GM21529 (cell line): ENCODE data around the gene LBR.

Source experiments
- ATAC-seq: cut with Tn5 transposase; IDR thresholded peaks from one replicate; pipeline ENCODE4 v1.9.1; 2021; ENCODE audit not compliant: unreplicated experiment

LBR gene

DNA sequence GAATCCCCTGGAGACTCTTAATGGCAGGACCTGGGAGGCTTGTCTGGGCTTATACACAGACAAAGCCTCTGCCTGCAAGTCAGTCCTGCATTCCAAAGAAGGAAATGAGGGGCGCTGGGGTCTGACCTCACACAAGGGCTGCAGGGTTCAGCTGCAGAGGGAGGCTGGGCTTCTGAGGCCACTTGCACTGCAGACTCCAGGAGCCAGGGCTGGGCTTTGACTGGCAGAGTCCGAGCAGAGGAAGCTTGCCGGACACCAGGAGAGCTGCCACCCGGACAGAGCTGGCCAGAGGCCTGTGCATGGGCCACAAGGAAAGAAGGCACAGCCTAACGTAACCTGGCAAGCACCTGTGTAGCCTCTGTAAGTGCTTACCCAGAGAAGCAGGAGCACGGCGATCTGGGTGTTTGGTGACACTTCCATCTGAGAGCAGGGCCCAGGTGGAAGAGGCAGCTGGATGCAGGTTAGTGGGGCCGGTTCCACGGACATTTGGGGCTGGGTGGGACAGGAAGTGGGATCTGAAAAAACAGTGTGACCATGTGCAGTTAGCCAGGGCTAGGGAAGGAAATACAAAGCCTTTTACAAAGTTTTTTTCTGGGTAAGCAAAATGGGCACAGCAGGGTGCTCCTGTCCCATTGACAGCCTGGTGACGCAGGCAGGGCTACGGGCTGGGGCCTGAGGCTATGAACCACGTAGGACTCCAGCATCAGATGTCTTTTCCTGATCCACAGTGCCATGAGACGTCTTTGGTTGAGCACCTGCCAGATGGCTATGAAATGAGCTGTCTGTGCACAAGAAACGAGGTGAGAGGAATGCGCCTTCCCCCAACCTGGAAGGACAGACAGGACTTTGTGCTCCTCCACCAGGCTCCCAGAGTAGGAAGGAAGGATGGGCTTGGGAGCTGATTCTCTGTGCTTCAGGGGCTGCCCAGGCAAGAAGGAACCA lies 37.3 kb upstream of the LBR start:
- ATAC-seq, result no peak

GRCh38 chr1:225462714-225463574 lies 35.1 kb upstream of the LBR start:
- ATAC-seq, result no peak

- no peak for ATAC-seq
Observed at GRCh38 chr1:225462429-225462713, 34.5 kb upstream of the LBR start.

GRCh38 chr1:225461533-225462428 lies 33.9 kb upstream of the LBR start:
- ATAC-seq, result no peak

DNA sequence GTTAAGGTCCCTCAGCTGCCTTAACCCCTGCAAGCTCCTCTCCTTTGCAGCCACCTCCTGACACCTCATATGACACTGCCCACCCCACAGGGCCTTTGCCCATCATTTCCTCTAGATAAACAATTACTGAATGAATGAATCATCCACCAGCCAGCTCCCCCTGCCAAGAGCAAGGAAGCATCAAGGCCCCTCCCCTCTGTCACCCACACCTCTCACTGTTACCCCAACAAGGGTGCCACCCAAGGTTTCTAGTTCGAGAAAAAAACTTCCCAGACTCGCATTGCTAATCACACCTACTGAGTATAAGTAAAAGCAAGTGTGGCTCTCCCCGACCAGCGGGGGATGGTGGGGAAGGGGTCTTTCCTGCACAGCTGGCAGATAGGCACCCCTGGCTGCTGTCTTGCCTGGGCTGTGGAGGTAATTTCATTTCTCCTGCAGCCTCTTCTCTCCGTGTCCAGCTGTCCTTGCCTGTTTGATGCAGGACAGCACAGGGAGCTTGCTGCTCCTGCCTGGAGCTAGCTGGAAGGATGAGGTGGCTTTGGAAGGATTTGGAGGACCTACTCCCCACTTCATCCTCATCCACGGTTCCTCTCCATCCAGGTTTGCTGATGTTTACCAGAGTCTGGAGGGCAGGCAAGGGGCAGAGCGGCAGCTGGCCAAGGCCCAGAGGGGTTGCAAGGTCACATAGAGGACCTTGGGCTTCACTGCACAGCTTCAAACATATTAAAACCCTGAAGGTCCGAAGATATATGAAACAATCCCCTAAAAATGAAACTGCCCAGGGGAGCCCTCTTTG lies 33.1 kb upstream of the LBR start:
- ATAC-seq, result no peak

DNA sequence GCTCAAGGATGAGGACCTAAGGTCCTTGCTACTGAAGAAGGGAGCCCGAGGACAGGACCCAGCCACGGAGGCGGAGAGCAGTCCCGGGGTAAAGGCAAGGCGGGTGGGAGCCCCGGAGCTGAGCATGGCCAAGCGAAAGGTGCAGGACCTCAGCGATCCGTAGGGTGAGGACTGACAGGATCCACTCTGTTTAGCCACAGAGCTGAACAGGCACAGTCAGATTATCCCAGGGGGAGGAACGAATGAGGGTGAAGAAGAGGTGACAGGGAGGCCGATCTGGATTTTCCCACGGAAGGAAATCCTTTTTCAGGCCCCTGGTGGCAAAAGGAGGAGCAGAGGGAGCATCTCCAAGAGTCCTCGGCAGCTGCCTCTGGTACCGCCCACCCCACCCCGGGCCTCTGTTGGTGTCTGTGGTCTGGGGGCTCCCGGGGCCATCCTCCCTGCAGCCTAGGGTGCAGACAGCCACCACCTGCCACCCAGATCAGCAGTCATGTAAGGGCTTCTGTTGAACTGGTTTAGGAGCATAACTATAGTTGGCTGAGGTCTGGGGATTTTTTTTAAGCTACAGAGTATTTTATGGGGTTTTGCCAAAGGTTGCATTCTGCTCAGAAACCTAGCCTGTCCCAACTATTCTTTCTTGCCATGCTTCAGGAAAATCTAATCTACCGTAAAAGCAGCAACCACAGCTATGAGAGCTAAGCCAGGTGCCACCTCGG lies 32.3 kb upstream of the LBR start:
- ATAC-seq, result no peak

DNA sequence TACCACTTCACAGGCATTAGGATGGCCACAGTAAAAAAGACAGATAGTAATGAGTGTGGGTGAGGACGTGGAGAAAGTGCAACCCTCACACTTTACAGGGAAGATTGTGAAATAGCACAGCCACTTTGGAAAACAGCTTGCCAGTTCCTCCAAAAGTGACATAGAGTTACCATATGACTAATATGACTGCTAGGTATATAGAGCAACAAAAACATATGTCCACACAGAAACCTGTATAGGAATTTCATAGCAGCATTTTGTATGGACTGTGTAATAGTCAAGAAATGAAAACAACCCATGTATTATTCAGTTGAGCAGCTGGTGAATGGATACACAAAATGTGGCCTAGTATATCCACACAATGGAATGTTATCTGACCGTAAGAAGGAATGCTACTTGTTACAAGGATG lies 30.4 kb upstream of the LBR start:
- ATAC-seq, result no peak

DNA sequence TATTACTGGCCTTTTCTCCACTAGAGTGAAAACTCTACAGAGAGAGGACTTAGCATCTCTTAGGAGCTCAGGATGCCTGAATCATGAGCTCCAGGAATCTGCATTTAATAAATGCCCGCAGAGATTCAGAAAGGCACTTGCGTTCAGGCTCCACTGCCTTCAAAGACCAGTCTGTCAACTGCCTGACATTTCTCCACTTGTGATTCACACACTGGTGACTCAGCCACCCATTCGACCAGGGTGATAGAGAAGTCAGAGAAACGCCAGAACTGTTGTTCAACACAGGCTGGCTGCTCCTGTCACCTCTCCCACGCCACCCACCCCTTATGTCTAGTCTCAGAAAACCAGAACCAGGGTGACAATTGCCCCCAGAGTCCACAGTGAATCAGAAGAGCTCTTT lies 26.9 kb upstream of the LBR start:
- ATAC-seq, result no peak

DNA sequence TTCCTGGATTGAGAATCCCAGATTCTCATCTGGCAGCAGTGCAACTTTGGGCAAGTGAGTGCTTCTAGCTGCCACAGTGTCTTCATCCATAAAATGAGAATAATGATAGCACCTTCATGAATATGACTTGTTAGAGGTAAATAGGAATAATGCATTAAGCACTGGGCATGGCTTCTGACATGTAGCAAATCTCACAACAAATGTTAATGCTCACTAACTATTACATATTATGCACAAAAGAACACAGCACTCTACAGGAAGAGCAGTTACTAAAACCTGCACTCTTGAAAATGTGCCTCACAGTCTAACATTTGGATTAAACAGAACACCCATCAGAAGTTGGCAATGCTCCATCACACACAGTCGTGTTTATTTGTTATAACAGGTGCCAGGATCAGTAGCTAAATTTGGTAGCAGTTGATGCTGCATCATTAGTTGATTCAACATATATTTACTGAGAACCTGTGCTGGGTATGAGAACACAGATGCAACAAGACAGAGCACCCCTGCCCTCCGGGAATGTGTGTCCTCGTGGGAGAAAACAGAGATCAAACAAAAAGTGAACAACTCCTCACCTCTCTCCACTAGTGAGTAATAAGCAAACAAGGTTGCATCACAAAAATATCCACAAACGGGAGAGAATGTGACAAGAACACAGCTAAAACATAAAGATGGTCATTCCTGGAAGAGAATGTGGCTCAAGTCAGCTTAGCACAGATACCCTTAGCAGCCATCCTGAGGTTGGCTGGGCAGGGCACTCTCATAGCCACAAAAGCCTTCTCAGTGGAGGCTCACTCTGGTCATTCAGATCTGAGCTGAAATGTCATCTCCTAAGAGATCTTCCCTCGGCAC lies 26.2 kb upstream of the LBR start:
- no peak for ATAC-seq

- no peak for ATAC-seq
Observed at GRCh38 chr1:225451840-225452515, 24.1 kb upstream of the LBR start.

DNA sequence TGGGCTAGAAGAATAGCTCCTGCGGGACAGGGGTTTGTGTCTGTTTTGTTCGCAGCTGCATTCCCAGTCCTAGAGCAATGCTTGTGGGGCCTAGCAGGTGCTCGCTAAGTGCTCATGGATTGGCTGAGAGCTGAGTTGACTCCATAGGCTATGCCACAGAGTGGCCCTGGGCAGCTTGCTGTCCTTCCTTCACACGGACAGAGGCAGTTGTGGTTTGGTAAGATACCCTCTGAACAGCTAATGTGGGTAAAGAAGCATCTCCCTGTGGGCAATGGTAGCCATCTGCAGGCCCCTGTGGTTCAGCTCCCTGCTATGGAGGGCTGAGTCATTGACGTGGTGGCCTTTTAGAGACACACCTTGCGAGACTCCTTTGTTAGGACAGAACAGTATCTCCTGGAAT lies 23.5 kb upstream of the LBR start:
- no peak for ATAC-seq

GRCh38 chr1:225450491-225451191 lies 22.8 kb upstream of the LBR start:
- no peak for ATAC-seq

DNA sequence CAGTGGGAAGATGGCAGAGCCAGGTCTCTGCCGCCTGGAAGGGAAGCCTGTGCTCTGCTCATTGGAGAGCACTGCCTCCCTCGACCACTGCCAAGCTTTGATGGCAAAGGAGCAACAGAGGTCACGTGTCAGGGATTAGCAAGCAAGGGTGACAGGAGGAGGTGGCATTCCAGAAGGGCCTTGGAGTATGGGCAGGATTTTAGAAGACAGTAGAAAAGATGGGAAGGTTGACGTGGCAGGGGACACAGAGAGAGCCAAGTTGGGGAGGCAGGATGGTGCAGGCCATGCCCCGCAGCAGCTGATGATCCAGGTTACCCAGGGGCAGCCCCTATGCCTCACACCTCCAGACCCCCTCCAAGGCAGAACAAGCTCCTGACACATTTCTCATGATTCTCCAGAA lies 21.9 kb upstream of the LBR start:
- ATAC-seq, result no peak

- ATAC-seq, result no peak
Observed at GRCh38 chr1:225449261-225449660, 21.4 kb upstream of the LBR start.

- ATAC-seq, result no peak
Observed at GRCh38 chr1:225448146-225448805, 20.4 kb upstream of the LBR start.

- ATAC-seq, result no peak
Observed at GRCh38 chr1:225447650-225448089, 19.8 kb upstream of the LBR start.

DNA sequence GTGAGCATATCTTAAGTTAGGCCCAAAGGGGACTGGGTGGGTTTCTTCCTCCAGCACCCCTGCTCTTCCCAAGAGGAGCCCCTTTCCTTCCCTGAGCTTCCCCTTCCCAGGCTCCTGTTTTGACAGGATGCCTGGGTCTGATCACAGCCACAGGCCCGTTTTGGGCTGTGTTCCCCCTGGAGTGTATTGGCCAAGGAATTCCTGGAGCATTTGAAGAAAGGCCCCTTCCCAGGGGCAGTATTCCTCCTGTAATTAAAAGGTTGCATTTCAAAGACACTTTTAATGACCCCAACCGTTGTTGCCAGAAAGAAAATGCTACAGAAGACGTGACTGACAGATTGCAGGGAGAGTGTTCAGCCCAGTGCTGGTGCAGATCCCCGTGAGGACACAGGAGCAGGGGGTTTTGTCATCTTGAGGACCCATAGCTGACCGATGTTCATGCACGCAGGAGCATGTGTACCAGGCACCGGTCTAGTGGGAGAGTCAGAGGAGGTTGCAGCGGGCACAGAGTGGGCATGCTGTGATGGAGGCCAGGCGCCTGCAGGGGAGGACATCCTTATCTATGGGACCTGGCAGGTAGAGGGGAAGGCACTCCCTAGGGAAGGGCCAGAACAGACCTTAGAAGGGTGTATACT lies 19.3 kb upstream of the LBR start:
- ATAC-seq, result no peak
